Measurements from ENCODE around the gene FFAR2.

Gene FFAR2

DNA sequence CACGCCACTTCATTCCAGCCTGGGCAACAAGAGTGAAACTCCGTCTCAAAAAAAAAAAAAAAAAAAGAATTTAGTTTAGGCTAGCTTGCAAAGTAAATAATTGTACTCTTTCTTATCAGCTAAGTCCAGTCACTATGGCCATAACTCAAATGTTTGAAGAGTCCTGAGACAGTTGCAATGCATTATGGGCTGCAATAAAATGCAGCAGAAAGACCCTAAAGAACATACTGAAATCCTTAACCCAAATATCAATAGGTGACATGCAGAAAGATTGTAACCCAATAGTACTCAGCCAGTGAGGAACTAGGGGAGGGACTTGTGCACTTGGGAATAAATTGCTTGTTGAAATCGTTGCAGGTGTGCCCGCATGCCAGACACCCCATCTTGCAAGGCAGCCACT lies 20.9 kb upstream of the FFAR2 start:
- DNase-seq = no peak

DNA sequence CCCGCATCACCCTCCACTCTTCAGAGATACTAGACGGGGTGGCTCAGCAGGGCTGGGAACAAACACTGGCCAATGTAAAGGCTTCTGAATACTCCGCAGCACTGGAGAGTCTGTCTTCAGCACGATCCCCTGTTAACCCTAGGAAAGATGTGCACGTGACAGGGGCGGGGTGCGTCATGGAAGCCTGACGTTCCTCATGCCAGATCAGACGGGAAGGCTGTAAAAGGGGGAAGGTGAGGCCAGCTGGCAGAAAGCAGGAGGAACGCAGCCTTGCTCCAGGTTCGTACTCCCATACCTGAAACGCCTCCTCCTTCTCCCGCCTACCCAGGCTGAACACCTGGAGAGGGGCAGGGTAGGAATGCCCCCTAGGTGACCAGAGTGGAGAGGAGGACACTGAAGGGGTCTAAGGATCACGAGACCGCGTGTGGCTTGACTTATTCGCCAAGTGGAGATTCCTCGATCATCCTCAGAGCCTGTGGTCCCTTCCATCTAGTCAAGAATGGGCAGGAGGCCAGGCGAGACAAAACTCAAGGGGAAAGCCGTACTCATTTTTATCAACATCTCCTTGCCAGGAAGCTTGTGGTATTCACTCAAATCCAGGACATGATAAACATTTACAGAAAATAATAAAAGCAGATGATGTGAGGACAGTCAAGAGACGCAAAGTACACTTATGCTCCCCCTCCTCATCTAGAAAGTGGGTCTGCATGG lies 18.2 kb upstream of the FFAR2 start:
- no peak for DNase-seq

DNA sequence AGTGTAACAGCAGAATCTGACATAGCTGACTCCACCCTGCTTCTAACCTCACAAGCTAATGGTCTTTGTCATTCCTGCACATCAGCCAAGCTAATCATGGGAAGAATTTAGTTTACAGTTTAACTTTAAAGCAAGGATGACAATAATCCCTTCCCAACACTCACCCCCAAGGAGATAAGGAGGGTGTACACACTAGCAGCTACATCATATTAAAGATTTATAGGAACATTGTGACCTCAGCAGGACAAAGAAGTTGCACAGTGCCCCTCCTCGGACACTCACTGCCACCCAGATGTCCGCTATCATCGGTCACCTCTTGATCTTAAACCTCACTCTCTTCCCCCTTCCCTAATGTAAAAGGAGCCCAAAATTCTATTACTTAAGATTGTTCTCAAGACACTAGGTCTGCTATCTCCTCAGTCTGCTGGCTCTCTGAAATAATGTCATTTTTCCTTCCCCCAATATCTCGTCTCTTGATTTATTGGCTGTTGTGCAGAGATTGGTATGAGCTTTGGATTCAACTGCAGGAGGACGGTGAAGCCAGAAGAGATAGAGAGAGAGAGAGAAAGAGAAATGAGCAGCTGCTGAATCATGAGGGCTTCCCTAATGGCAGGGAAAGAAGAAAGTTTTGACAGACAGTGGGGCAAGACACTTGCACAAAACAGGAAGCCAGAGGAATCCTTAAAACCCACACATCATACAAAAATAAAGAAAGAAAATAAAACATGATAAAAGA lies 17.5 kb upstream of the FFAR2 start:
- DNase-seq = no peak

DNA sequence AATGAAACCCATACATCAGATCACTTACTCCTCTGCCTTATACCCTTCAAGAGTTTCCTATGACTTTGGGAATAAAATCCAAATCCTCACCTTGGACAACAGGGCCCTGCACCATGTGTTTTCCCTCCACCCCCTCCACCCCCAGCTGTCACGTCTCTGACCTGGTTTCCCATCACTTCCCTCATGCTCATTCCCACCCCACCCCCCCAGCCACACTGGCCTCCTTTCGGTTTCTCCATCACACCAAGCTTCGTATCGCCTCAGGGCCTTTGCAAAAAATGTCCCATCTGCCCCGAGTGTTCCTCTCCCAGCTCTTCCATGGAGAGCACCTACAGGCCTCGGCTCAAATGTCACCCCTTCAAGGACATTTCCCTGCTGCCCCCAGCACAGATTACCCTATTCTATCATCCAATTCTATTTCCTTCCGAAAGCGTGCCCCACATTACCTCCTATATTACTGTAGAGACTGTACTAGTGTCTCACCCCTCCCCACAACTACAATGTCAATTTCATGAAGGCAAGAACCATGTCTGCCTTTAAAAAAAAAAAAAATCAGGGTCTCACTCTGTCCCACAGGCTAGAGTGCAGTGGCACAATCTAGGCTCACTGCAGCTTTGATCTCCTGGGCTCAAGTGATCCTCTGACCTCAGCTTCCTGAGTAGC lies 16.8 kb upstream of the FFAR2 start:
- DNase-seq = no peak

DNA sequence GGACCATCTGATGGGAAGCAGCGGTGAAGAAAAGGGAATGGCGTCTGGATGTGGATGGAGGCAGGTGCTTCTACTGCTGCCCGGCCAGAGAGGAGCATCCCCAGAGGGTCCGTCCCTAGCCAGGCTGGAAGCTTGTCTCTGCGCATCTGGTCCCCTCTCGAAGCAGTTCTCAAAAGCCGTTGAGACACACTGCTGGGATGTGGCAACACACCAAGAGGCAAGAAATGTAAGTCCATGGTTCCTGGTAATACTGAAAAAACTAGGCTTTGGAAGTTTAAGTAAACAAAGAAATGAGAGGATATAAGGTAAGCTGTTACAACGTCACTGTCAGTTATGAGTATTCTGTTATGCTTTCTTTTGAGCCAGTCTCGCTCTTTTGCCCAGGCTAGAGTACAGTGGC lies 15.1 kb upstream of the FFAR2 start:
- no peak for DNase-seq

DNA sequence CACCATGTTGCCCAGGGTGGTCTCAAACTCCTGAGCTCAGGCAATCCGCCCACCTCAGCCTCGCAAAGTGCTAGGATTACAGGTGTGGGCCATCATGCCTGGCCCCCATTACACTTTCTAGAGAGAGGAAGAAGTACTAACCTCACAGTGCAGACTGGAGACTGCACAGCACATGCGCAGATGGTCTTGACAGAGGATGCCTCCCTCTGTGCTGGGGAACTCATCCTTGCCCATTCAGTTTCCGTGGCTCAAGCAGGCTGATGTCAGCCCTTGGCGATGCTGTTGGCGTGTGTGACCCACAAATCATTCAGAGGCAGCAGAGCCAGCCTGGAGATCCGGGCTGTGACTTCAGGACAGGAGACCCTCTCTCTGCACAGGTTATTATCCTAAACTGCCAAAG lies 14.6 kb upstream of the FFAR2 start:
- no peak for DNase-seq

DNA sequence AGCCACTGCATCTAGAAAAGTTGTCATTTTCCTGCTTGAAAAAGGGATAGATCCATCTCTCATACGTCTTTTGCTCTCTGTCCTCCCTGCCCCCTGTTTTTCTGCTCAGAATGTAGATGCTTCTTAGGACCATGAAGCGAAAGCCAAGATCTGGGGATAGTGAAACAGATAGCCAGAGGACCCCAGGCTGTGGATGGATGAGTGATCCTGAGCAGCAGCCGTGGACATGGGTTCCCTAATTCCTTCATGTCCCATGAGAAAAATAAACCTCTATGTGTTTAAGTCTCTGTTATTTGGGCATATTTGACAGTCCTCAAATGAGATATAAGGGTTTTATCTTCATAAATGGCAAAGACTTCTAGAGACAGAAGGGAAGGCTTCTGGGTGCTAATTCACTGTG lies 12.2 kb upstream of the FFAR2 start:
- no peak for DNase-seq

DNA sequence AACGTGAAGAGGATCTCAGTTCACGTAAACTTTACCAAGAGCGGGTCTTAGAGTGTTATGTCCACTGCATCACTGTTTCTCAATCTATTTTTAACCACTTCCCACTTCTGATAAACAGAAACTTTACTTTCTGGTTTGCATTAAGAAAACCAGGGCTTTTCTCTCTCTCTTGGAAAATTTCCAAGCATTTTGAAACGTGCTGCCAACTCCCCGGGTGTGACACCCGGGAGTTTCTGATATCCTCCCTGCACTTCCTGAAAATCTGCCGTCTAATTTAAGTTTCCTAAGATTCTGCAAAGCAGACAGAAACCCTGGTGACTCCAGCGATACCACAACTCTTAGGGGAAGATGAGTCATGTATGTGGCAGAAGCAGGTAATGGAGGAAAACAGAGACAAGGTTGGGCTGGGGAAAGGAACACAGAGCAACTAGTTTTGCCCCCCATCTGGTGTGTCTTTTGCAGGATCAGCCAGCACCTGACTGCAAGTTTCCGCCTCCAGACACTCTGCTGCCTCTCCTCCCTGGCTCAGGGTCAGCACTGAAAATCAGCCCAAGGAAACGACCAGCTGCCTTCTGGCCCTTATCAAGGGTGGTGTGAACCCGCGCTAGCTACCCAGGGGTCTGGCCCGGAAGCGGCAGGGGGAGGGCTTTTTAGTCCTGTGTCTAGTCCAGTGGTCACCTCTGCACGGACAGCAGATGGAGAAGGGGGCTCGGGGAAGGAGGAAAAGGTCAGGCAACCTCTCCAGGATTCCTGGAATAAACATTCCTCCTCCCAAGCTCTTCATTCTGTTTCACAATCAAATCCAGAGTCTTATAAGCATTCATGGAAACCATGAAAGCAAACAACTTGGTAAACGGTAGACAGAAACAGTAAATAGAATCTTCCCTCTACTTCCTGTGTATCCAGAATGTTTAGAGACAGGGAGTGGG lies 11.3 kb upstream of the FFAR2 start:
- DNase-seq = no peak

DNA sequence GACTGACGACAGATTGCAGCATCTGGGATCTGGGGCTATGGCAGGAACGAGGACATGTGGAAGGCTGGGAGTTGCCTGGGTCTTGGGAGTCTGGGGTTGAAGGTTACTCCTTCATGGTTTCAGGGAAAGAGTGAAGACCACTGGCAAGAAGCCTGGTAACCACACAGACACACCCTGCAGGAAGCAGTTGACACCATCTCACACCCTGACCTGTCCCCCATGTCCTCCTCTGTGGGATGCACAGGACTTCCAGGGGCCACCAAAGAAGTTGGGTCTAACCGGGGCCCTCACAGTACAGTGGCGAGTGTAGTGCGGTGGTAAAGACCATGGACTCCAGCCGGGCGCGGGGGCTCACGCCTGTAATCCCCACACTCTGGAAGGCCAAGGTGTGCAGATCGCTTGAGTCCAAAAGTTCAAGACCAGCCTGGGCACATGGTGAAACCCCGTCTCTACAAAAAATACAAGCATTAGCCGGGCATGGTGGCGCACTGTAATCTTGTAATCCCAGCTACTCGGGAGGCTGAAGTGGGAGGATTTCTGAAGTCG lies 10.6 kb upstream of the FFAR2 start:
- no peak for DNase-seq

DNA sequence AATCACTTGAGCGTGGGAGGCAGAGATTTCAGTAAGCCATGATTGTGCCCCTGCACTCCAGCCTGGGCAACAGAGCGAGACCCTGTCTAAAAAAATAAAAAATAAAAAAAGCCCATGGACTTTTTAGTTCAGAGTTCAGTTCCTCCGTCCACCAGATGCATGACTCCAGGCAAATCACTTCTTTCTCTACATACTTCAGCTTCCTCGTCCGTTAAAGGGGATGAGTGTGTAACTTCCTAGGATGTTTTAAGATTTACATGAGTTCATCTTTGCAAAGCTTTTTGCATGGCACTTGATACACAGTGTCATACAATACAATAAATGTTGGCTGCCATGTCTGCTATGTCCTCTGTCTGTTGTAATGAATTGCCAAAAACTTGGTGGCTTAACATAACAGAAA lies 10.0 kb upstream of the FFAR2 start:
- DNase-seq = no peak

DNA sequence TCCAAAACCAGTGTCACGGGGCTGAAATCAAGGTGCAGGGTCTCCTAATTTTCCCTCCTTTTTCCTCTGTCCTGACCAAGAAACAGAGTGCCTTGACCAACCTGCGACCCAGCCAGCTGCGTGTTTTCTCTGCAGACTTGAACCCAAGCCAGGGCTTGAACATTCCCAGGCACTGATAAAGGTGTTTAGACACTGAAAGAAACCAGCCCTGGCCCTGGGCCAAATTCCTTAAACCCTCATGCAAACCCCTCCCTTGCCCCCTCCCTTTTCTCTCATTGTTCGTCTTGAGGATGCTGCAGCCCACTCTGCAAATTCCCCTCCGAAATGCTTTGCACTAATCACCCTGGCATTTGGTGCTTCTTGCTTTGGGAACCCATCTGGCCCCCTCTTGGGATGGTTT lies 9.5 kb upstream of the FFAR2 start:
- no peak for DNase-seq

DNA sequence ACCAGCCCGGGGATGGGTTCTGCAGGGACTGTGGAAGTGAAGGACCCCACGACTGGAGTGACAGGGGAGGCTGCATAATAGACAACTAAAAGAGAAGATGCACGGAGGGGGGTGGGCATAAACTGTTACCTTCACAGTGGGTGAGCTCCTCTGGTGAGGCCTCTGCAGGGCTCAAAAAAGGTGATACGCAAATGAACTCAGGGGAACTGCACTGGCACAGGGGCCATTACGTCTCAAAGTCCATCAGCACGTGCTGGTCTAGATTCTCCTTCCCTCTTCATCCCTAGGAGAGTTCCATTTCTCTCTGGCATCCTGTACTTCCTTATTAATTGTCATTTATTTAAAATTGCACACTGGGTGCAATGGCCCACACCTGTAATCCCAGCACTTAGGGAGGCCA lies 8.1 kb upstream of the FFAR2 start:
- DNase-seq = no peak

DNA sequence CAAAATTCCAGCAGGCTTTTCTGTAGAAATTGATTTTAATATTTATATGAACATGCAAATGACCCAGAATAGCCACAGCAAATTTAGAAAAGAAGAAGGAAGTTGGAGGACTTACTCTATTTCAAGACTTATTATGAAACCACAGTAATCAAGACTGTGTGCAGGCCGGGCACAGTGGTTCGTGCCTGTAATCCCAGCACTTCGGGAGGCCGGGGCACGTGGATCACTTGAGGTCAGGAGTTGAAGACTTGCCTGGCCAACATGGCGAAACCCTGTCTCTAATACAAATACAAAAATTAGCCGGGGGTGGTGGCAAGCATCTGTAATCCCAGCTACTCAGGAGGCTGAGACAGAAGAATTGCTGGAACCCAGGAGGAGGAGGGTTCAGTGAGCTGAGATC lies 6.0 kb upstream of the FFAR2 start:
- no peak for DNase-seq

DNA sequence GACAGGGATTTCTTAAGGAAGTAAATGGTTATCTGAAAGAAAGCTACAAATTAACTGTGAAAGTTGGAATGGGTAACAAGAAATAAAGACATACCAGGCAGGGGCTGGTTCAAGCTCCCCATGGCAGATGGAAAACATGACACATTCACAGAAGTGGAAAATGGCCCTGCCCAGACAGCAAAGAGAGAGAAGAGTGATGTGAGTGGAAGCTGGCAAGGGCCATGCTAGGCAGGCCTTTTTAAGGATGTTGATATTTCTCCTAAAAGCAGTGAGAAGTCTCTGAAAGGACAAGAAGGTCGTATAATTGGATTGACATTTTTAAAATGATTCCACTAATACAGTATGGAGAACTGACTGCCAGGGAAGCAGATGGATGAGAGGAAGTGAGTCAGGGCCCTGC lies 3.3 kb upstream of the FFAR2 start:
- no peak for DNase-seq

DNA sequence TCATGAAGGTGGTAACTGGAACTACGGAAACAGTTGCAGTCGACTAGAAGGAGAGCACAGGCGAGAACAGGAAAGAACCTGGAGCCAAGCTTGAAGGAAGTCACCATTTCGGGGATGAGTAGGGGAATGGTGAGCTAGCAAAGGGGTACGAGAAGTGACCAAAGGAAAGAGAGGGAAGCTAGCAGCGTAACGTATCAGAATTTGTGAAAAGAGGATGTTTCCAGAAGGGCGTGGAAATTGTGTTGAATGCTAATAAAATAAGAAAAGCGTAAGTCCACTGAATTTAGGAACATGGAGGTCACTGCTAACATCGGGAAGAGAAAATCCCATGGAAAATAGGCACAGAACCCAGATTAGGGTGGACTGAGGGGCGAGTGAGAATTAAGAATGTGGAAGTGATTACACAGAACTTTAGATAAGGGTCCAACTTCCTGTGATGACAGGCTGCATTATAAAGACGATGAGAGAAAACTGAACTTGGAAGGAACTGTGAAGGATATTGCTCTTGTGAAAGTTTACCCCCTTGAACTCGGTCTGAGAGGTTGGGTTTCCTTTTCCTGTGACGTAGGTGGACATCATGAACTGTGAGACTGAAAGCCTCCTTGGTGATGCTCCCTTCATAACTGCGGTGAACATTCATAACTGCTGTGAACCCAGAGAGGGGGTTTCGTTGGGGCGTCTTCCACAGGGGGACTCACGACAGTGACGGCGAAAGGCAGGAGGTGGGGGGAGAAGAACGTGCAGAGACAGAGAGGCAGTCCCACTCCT lies 2.0 kb upstream of the FFAR2 start:
- no peak for DNase-seq

DNA sequence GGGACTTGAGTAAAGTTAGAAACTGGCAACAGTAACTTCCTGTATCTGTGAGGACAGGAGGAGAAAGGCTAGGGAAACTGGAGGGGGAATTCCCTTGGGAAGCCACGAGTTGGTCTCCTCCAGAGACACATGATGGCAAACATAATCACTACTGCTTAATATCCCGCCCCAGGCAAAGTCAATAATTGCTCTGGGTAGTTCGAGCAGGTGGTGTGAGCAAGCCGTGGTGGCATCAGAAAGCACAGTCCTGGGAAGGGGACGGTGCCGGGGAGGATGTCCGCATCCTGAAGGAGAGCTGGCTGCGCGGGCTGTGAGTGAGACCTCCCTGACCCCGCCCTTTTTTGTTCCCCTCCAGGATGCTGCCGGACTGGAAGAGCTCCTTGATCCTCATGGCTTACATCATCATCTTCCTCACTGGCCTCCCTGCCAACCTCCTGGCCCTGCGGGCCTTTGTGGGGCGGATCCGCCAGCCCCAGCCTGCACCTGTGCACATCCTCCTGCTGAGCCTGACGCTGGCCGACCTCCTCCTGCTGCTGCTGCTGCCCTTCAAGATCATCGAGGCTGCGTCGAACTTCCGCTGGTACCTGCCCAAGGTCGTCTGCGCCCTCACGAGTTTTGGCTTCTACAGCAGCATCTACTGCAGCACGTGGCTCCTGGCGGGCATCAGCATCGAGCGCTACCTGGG lies 1.4 kb downstream of the FFAR2 start:
- no peak for DNase-seq

DNA sequence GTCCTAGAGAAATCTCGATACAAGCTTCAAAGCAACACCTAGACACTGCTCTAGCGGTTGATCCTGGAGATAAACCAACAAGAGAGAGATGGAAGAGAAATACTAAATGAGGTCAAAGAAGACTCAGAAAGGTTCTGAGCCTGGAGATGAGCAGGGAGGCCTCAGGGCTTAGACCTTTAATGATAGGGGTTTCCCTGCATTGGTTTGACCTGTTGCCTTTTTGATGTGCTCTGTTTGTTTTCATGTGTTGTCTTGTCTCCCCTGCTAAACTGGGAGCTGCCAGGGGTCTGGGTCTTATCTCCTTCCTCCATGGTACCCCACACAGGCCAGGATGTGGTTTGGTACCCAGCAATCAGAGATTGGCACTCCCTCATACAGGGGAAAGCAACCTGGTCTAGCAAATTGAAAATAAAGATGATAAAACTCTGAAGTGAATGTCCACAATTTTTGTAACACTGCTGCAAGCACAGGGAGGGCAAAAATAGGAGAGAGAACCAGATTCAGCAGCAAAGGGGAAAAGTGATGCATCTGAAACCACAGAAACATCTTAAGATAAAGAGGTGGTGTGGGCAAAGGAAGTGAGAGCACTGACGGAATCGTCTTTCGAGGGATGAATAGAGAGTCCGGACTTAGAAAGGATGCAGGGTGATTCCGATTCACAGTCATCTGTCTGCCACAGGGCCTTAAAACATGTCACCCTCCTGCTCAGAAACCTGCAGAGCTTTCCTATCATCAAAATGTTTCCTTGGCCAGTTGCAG lies 3.5 kb downstream of the FFAR2 start:
- DNase-seq = no peak

DNA sequence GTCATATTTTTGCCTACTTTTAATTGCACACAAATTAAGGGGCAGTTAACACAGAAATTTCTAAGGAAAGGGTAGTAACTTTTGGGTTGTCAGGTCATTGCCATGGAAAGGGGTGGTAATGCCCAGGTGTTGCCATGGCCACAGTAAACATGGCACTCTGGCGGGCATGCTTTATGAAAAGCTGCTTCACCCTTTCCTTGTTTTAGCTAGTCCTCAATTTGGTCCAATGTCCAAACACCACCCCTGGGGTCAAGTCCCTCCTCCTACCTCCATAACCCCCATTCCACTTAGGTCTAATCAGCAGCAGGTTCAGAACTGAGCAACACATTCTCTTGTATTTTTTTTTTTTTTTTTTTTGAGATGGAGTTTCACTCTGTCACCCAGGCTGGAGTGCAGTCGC lies 6.6 kb downstream of the FFAR2 start:
- no peak for DNase-seq

DNA sequence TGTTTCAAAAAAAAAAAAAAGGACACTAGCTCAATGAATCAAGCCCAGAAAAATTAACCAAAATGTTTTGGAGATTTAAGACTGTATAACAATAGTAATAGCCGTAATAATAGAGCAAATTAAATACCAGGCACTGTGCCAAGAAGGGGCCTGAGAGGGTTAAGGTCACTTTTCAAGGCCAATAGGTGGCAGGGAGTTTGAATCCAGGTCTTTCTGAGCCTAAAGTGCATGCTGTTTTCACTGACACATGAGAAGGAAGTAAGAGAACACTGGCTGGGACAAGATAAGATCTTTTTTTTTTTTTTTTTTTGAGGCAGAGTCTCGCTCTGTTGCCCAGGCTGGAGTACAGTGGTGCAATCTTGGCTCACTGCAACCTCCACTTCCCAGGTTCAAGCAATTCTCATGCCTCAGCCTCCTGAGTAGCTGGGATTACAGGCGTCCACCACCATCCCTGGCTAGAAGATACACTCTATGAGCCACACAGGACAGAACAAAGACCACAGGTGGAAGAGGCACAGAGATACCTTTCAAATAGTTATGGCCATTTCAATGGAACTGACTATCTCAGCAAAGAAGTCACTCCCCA lies 7.7 kb downstream of the FFAR2 start:
- no peak for DNase-seq

DNA sequence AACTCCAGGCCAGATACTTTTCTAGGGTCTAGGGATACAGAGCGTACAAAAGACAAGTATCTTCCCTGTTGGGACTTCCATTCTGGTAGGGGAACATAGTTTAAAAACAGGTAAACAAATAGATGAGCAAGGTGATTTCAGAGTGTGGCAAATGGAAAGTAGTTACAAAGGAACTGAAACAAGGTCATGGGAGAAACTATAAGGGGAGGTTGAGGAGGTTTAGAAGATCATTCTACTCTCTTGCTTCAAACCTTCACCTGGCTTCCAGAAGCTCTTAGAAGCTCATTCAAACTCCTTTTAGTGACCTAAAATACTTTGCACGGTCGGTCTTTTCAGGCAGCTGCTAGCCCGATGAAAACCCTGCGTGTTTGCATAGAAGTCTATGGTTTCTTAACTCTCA lies 9.1 kb downstream of the FFAR2 start:
- DNase-seq = no peak

Data from cerebellar nuclear complex (tissue), 1 donor.